ENCODE results near the gene LCN10.

DNA sequence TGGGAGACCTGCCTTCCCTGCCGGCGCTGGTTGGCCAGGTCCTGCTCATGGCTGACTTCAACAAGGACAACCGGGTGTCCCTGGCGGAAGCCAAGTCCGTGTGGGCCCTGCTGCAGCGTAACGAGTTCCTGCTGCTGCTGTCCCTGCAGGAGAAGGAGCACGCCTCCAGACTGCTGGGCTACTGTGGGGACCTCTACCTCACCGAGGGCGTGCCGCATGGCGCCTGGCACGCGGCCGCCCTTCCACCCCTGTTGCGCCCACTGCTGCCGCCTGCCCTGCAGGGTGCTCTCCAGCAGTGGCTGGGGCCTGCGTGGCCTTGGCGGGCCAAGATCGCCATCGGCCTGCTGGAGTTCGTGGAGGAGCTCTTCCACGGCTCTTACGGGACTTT is 19.8 kb downstream of the LCN10 start:
- no peak for TF ChIP-seq DNMT3B (CRISPR knock-in tag; conservative IDR thresholded peaks at IDR 0.05)
- no peak for TF ChIP-seq MAF1 (CRISPR knock-in tag; IDR thresholded peaks at IDR 0.05; ENCODE audit: borderline replicate concordance)
- no peak for TF ChIP-seq ARID5B (CRISPR knock-in tag; IDR thresholded peaks at IDR 0.05)
- no peak for TF ChIP-seq TARDBP (CRISPR knock-in tag; IDR thresholded peaks at IDR 0.05)
- TF ChIP-seq MATR3 (CRISPR knock-in tag; IDR thresholded peaks at IDR 0.05), result no peak
- no peak for TF ChIP-seq MAX (IDR thresholded peaks at IDR 0.05)
- TF ChIP-seq, protein P1, sequence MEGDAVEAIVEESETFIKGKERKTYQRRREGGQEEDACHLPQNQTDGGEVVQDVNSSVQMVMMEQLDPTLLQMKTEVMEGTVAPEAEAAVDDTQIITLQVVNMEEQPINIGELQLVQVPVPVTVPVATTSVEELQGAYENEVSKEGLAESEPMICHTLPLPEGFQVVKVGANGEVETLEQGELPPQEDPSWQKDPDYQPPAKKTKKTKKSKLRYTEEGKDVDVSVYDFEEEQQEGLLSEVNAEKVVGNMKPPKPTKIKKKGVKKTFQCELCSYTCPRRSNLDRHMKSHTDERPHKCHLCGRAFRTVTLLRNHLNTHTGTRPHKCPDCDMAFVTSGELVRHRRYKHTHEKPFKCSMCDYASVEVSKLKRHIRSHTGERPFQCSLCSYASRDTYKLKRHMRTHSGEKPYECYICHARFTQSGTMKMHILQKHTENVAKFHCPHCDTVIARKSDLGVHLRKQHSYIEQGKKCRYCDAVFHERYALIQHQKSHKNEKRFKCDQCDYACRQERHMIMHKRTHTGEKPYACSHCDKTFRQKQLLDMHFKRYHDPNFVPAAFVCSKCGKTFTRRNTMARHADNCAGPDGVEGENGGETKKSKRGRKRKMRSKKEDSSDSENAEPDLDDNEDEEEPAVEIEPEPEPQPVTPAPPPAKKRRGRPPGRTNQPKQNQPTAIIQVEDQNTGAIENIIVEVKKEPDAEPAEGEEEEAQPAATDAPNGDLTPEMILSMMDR (CRISPR knock-in tag; IDR thresholded peaks at IDR 0.05), result no peak
